Mesenchymal stem cell (in vitro differentiated cells and primary cell): ENCODE results near the gene FGGY.

ENCODE experiments used
- DNase-seq: peaks from one replicate; pipeline ENCODE4 v3.0.0-alpha.2; 2013
- H2AFZ ChIP-seq: one replicate; pipeline ENCODE4 v1.6.1; 2013; ENCODE audit warnings: low read depth, mild to moderate bottlenecking, control low read depth, inconsistent platforms, low read length, moderate library complexity
- H2AK5ac ChIP-seq: 2 replicates; pipeline ENCODE4 v1.6.1; 2013; ENCODE audit warnings: low read length, moderate library complexity, mild to moderate bottlenecking, inconsistent platforms; ENCODE audit not compliant: severe bottlenecking
- H2BK120ac ChIP-seq: one replicate; pipeline ENCODE4 v1.6.1; 2013; ENCODE audit warnings: low read depth, mild to moderate bottlenecking, inconsistent platforms, low read length, moderate library complexity
- H2BK12ac ChIP-seq, 2 experiments: one replicate each; pipeline ENCODE4 v1.6.1; 2013; ENCODE audit warnings: inconsistent platforms in 2 of 2, low read length in 2 of 2, mild to moderate bottlenecking in 2 of 2, moderate library complexity in 2 of 2, control low read depth in 1 of 2
- H2BK15ac ChIP-seq: one replicate; pipeline ENCODE4 v1.6.1; 2013; ENCODE audit warnings: mild to moderate bottlenecking, low read depth, inconsistent platforms; ENCODE audit not compliant: poor library complexity, severe bottlenecking
- H2BK5ac ChIP-seq: 2 replicates; pipeline ENCODE4 v1.6.1; 2013; ENCODE audit warnings: low read depth, mild to moderate bottlenecking, low read length, control low read depth, inconsistent platforms; ENCODE audit not compliant: poor library complexity, severe bottlenecking
- H3K14ac ChIP-seq, 2 experiments: one replicate each; pipeline ENCODE4 v1.6.1; 2013; ENCODE audit warnings: inconsistent platforms in 2 of 2, low read length in 2 of 2, control low read depth in 1 of 2, mild to moderate bottlenecking in 1 of 2, moderate library complexity in 1 of 2
- H3K18ac ChIP-seq, 2 experiments: one replicate each; pipeline ENCODE4 v1.6.1; 2013; ENCODE audit warnings: inconsistent platforms in 2 of 2, low read length in 2 of 2, control low read depth in 1 of 2, low read depth in 1 of 2, mild to moderate bottlenecking in 1 of 2
- H3K23ac ChIP-seq, 2 experiments: one replicate each; pipeline ENCODE4 v1.6.1; 2013; ENCODE audit warnings: inconsistent platforms in 2 of 2, low read length in 2 of 2, mild to moderate bottlenecking in 2 of 2, moderate library complexity in 2 of 2, control low read depth in 1 of 2
- H3K27ac ChIP-seq: 2 replicates; pipeline ENCODE4 v1.5.1; 2013; ENCODE audit warnings: mild to moderate bottlenecking, moderate library complexity, low read length, control low read depth, inconsistent platforms; ENCODE audit not compliant: poor library complexity, severe bottlenecking
- H3K27me3 ChIP-seq, 2 experiments: 2 replicates each; pipeline versions ENCODE4 v1.6.1 to v1.7.0; 2013; ENCODE audit warnings: low read length in 2 of 2, mild to moderate bottlenecking in 2 of 2, moderate library complexity in 2 of 2, control low read depth in 1 of 2, inconsistent platforms in 1 of 2; ENCODE audit not compliant: control insufficient read depth in 1 of 2, insufficient read depth in 1 of 2
- H3K36me3 ChIP-seq, 2 experiments: 2 replicates each; pipeline versions ENCODE4 v1.6.1 to v1.7.0; 2013; ENCODE audit warnings: low read length in 2 of 2, control low read depth in 1 of 2, inconsistent platforms in 1 of 2, low read depth in 1 of 2, mild to moderate bottlenecking in 1 of 2; ENCODE audit not compliant: insufficient read depth in 2 of 2, control insufficient read depth in 1 of 2
- H3K4ac ChIP-seq, 2 experiments: one replicate each; pipeline ENCODE4 v1.6.1; 2013; ENCODE audit warnings: inconsistent platforms in 2 of 2, low read length in 2 of 2, mild to moderate bottlenecking in 2 of 2, moderate library complexity in 2 of 2, control low read depth in 1 of 2, low read depth in 1 of 2
- H3K4me1 ChIP-seq: 2 replicates; pipeline ENCODE4 v1.6.1; 2013; ENCODE audit warnings: low read depth, low read length, control low read depth; ENCODE audit not compliant: control insufficient read depth, insufficient read depth
- H3K4me2 ChIP-seq: 2 replicates; pipeline ENCODE4 v1.6.1; 2013; ENCODE audit warnings: low read length, mild to moderate bottlenecking, inconsistent platforms; ENCODE audit not compliant: poor library complexity, severe bottlenecking
- H3K4me3 ChIP-seq, 2 experiments: 2 replicates each; pipeline versions ENCODE4 v1.5.1 to v1.7.0; 2013; ENCODE audit warnings: low read length in 2 of 2, mild to moderate bottlenecking in 2 of 2, control low read depth in 1 of 2, low read depth in 1 of 2; ENCODE audit not compliant: insufficient read depth in 1 of 2
- H3K79me1 ChIP-seq: replicated peaks from 2 replicates; pipeline ENCODE4 v1.6.1; 2013; ENCODE audit warnings: mild to moderate bottlenecking, control low read depth, low read length, inconsistent platforms; ENCODE audit not compliant: poor library complexity, severe bottlenecking
- H3K9ac ChIP-seq: 2 replicates; pipeline ENCODE4 v1.7.0; 2013; ENCODE audit warnings: mild to moderate bottlenecking, low read length, moderate library complexity
- H3K9me3 ChIP-seq: 2 replicates; pipeline ENCODE4 v1.7.0; 2013; ENCODE audit warnings: mild to moderate bottlenecking, low read length; ENCODE audit not compliant: control insufficient read depth
- H4K8ac ChIP-seq: one replicate; pipeline ENCODE4 v1.6.1; 2013; ENCODE audit warnings: inconsistent platforms, mild to moderate bottlenecking, low read length, moderate library complexity
- H4K91ac ChIP-seq: one replicate; pipeline ENCODE4 v1.6.1; 2013; ENCODE audit warnings: mild to moderate bottlenecking, low read length, inconsistent platforms
- WGBS: methylation state at CpG from one replicate; pipeline ENCODE4 v1.1.7; 2013; ENCODE audit warnings: mixed read lengths; 5-methylcytosine and 5-hydroxymethylcytosine counted together

The FGGY gene

GRCh38 chr1:59367301-59368007, 70.6 kb downstream of the FGGY start:
- H2AFZ ChIP-seq: no peak overlapping the region
- 58% methylated on average over 5 of the region's 6 CpGs for WGBS
- peak overlapping the region; percentile 88 for H3K9ac ChIP-seq

GRCh38 chr1:59368008-59368670, 71.2 kb downstream of the FGGY start:
- H4K91ac ChIP-seq: no peak overlapping the region
- H3K36me3 ChIP-seq: no peaks in the 10 kb centered on the region
- H3K14ac ChIP-seq: peak overlapping the region in 1 of 2 experiments; percentile 11
- H3K27ac ChIP-seq: peak overlapping the region; percentile 72
- peak overlapping the region; percentile 83 to 98 for H2BK12ac ChIP-seq
- no peak overlapping the region for H2BK5ac ChIP-seq
- no peaks in the 10 kb centered on the region for H3K9me3 ChIP-seq
- H3K23ac ChIP-seq: no peak overlapping the region
- peaks cover 10% of the 10 kb centered on the region for H3K4me1 ChIP-seq
- no peak for DNase-seq
- H2BK120ac ChIP-seq: no peak overlapping the region
- no peak overlapping the region for H3K4me3 ChIP-seq
- no peak overlapping the region for H4K8ac ChIP-seq
- H3K4me2 ChIP-seq: no peak overlapping the region
- H3K79me1 ChIP-seq: no peaks in the 10 kb centered on the region
- H3K4ac ChIP-seq: peak overlapping the region in 1 of 2 experiments; percentile 30
- H2AFZ ChIP-seq: no peak overlapping the region
- no peak overlapping the region for H2BK15ac ChIP-seq
- 93% methylated on average over 5 of the region's 5 CpGs for WGBS
- peak overlapping the region in 1 of 2 experiments; percentile 82 for H3K18ac ChIP-seq
- peak overlapping the region; percentile 93 for H2AK5ac ChIP-seq
- H3K9ac ChIP-seq: peak overlapping the region; percentile 88
- no peaks in the 10 kb centered on the region for H3K27me3 ChIP-seq

More at GRCh38 chr1:59367301-59368007, 70.6 kb downstream of the FGGY start:
- no peaks in the 10 kb centered on the region for H3K9me3 ChIP-seq
- peak overlapping the region in 1 of 2 experiments; percentile 6 for H3K18ac ChIP-seq
- DNase-seq: peak; percentile 89
- H2BK12ac ChIP-seq: no peak overlapping the region
- H2BK5ac ChIP-seq: no peak overlapping the region
- no peak overlapping the region for H3K14ac ChIP-seq
- H2AK5ac ChIP-seq: no peak overlapping the region
- H3K27ac ChIP-seq: peak overlapping the region; percentile 31
- peak overlapping the region in 1 of 2 experiments; percentile 52 for H3K4me3 ChIP-seq
- peaks cover 10% of the 10 kb centered on the region for H3K4me1 ChIP-seq
- H4K91ac ChIP-seq: no peak overlapping the region
- no peak overlapping the region for H3K4me2 ChIP-seq
- H3K23ac ChIP-seq: no peak overlapping the region
- no peaks in the 10 kb centered on the region for H3K79me1 ChIP-seq
- peak overlapping the region; percentile 14 for H4K8ac ChIP-seq
- H3K27me3 ChIP-seq: no peaks in the 10 kb centered on the region
- no peak overlapping the region for H2BK120ac ChIP-seq
- H2BK15ac ChIP-seq: no peak overlapping the region
- no peak overlapping the region for H3K4ac ChIP-seq
- H3K36me3 ChIP-seq: no peaks in the 10 kb centered on the region

- H3K23ac ChIP-seq: no peak overlapping the region
- H2AFZ ChIP-seq: no peak overlapping the region
- H3K79me1 ChIP-seq: no peaks in the 10 kb centered on the region
- H3K27me3 ChIP-seq: no peaks in the 10 kb centered on the region
- H4K91ac ChIP-seq: no peak overlapping the region
- no peak overlapping the region for H2BK15ac ChIP-seq
- H4K8ac ChIP-seq: no peak overlapping the region
- H3K9me3 ChIP-seq: no peaks in the 10 kb centered on the region
- peaks cover 0 to 4% of the 10 kb centered on the region in 2 experiments for H3K36me3 ChIP-seq
- peak overlapping the region in 1 of 2 experiments; percentile 48 for H2BK12ac ChIP-seq
- DNase-seq: peak; percentile 99
- peak overlapping the region in 1 of 2 experiments; percentile 56 for H3K4me3 ChIP-seq
- 46% methylated on average over 4 of the region's 6 CpGs for WGBS
- peak overlapping the region; percentile 91 for H3K27ac ChIP-seq
- H2BK5ac ChIP-seq: no peak overlapping the region
- H3K4me1 ChIP-seq: peaks cover 2% of the 10 kb centered on the region
- peak overlapping the region; percentile 61 for H2AK5ac ChIP-seq
- H2BK120ac ChIP-seq: no peak overlapping the region
- no peak overlapping the region for H3K14ac ChIP-seq
- H3K4ac ChIP-seq: peak overlapping the region in 1 of 2 experiments; percentile 58
- H3K9ac ChIP-seq: peak overlapping the region; percentile 82
- H3K18ac ChIP-seq: peak overlapping the region; percentile 34 to 52
- peak overlapping the region; percentile 23 for H3K4me2 ChIP-seq
Measured at GRCh38 chr1:59375321-59376220, 78.7 kb downstream of the FGGY start.
